Left ventricle myocardium superior (tissue), 1 donor: Measurements from ENCODE around the gene CNNM2. TPM values are rescaled to one million over a fixed set of nuclear protein-coding genes. Genes with fewer than 3 reads are reported as not detected.
"Not testable (repeated sequence)": the region's sequence is repeated elsewhere in the genome, so short reads cannot be mapped to it uniquely, and the experiment has no call there.

Source experiments
- ATAC-seq: fragments of 200-7000 bp; cut with Tn5 transposase; one replicate; pipeline ENCODE4 v1.9.1; 2020; ENCODE audit warnings: mild to moderate bottlenecking, moderate library complexity
- DNase-seq: peaks from one replicate; pipeline ENCODE4 v3.0.0-alpha.2; 2020
- intact Hi-C: fragments of 100-400 bp; cut with micrococcal nuclease; formaldehyde crosslinking; loops from one replicate; pipeline ENCODE4 v1.11.0; 2022
- total RNA-seq: library from RNA; stranded (reverse); fragmentation: NEBNext Ultra II Directional; extraction: Animal tissue kit (Norgen Biotek cat#: 25700); gene quantifications from one replicate; pipeline ENCODE4 v1.2.1, GENCODE V29; 2021
- donor health status: DM: no; HTN: yes; CAD: no; lungs with severe emphysema.

The CNNM2 gene
- total RNA-seq, 1 donor from 2014 or later, result 4.2 TPM

- DNase-seq (no peak), ATAC-seq (no peak)
Observed at GRCh38 chr10:103055105-103055504, 137.0 kb downstream of the CNNM2 start.

GRCh38 chr10:103058034-103058433, 139.9 kb downstream of the CNNM2 start:
- DNase-seq, result no peak
- ATAC-seq, result peak; percentile 64
- intact Hi-C loops, result no loop called here

More at GRCh38 chr10:103055105-103055504, 137.0 kb downstream of the CNNM2 start:
- intact Hi-C loops, result no loop called here

GRCh38 chr10:103060575-103060974, 142.5 kb downstream of the CNNM2 start:
- DNase-seq (no peak), ATAC-seq (no peak)
- intact Hi-C loops, result loop anchor here (10.0 kb wide), 1 partner anchor 146 kb away; the partner anchor contains the start of gene CNNM2

GRCh38 chr10:103062854-103063590, 144.9 kb downstream of the CNNM2 start:
- intact Hi-C loops, result loop anchor here (10.0 kb wide), 1 partner anchor 148 kb away; the partner anchor contains the start of gene CNNM2
- no peak for DNase-seq
- ATAC-seq, result peak; percentile 41

GRCh38 chr10:103064956-103065355, 146.9 kb downstream of the CNNM2 start:
- no peak for ATAC-seq
- intact Hi-C loops, result loop anchor here (10.0 kb wide), 1 partner anchor 150 kb away; the partner anchor contains the start of gene CNNM2
- no peak for DNase-seq

GRCh38 chr10:103066141-103067098, 148.3 kb downstream of the CNNM2 start:
- DNase-seq (no peak), ATAC-seq (no peak)
- intact Hi-C loops, result loop anchor here (10.0 kb wide), 1 partner anchor 152 kb away; the partner anchor contains the start of gene CNNM2

GRCh38 chr10:103067099-103067477, 149.0 kb downstream of the CNNM2 start:
- intact Hi-C loops, result loop anchor here (10.0 kb wide), 1 partner anchor 152 kb away; the partner anchor contains the start of gene CNNM2
- not testable (repeated sequence) for ATAC-seq

GRCh38 chr10:103067484-103067883, 149.4 kb downstream of the CNNM2 start:
- no peak for ATAC-seq
- intact Hi-C loops, result loop anchor here (10.0 kb wide), 1 partner anchor 153 kb away; the partner anchor contains the start of gene CNNM2
- no peak for DNase-seq

More at GRCh38 chr10:103067099-103067477, 149.0 kb downstream of the CNNM2 start:
- not testable (repeated sequence) for DNase-seq

- intact Hi-C loops, result loop anchor here (10.0 kb wide), 1 partner anchor 153 kb away; the partner anchor contains the start of gene CNNM2
- DNase-seq (no peak), ATAC-seq (no peak)
Observed at GRCh38 chr10:103067956-103068355, 149.9 kb downstream of the CNNM2 start.

GRCh38 chr10:103069453-103070331, 151.6 kb downstream of the CNNM2 start:
- DNase-seq (peak; percentile 71), ATAC-seq (peak; percentile 86)
- intact Hi-C loops, result loop anchor here (10.0 kb wide), 1 partner anchor 155 kb away; the partner anchor contains the start of gene CNNM2

GRCh38 chr10:103072276-103072675, 154.2 kb downstream of the CNNM2 start:
- DNase-seq (no peak), ATAC-seq (no peak)
- intact Hi-C loops, result no loop called here

GRCh38 chr10:103072891-103073290, 154.8 kb downstream of the CNNM2 start:
- intact Hi-C loops, result no loop called here
- ATAC-seq, result no peak
- no peak for DNase-seq

GRCh38 chr10:103077020-103077419, 158.9 kb downstream of the CNNM2 start:
- intact Hi-C loops, result no loop called here
- ATAC-seq, result no peak

GRCh38 chr10:103077491-103078308, 159.6 kb downstream of the CNNM2 start:
- ATAC-seq, result no peak
- intact Hi-C loops, result no loop called here
- no peak for DNase-seq

More at GRCh38 chr10:103077020-103077419, 158.9 kb downstream of the CNNM2 start:
- DNase-seq, result no peak

- DNase-seq (no peak), ATAC-seq (no peak)
- intact Hi-C loops, result no loop called here
Observed at GRCh38 chr10:103078309-103078615, 160.2 kb downstream of the CNNM2 start.

- intact Hi-C loops, result no loop called here
- DNase-seq (no peak), ATAC-seq (no peak)
Observed at GRCh38 chr10:103078676-103079075, 160.6 kb downstream of the CNNM2 start.

GRCh38 chr10:103079100-103079499, 161.0 kb downstream of the CNNM2 start:
- intact Hi-C loops, result no loop called here
- DNase-seq (no peak), ATAC-seq (no peak)

- intact Hi-C loops, result no loop called here
- DNase-seq (no peak), ATAC-seq (no peak)
Observed at GRCh38 chr10:103079946-103080345, 161.9 kb downstream of the CNNM2 start.
